CD4-positive, alpha-beta T cell treated with Interleukin-6 for 4 hours (primary cell): ENCODE measurements around the gene ZFP91.
"Not testable (repeated sequence)": the region's sequence is repeated elsewhere in the genome, so short reads cannot be mapped to it uniquely, and the experiment has no call there.

Experiments
- DNase-seq: peaks from one replicate; pipeline ENCODE4 v3.0.0-alpha.2; 2020; ENCODE audit warnings: mixed read lengths

The ZFP91 gene, protein sequence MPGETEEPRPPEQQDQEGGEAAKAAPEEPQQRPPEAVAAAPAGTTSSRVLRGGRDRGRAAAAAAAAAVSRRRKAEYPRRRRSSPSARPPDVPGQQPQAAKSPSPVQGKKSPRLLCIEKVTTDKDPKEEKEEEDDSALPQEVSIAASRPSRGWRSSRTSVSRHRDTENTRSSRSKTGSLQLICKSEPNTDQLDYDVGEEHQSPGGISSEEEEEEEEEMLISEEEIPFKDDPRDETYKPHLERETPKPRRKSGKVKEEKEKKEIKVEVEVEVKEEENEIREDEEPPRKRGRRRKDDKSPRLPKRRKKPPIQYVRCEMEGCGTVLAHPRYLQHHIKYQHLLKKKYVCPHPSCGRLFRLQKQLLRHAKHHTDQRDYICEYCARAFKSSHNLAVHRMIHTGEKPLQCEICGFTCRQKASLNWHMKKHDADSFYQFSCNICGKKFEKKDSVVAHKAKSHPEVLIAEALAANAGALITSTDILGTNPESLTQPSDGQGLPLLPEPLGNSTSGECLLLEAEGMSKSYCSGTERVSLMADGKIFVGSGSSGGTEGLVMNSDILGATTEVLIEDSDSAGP

DNA sequence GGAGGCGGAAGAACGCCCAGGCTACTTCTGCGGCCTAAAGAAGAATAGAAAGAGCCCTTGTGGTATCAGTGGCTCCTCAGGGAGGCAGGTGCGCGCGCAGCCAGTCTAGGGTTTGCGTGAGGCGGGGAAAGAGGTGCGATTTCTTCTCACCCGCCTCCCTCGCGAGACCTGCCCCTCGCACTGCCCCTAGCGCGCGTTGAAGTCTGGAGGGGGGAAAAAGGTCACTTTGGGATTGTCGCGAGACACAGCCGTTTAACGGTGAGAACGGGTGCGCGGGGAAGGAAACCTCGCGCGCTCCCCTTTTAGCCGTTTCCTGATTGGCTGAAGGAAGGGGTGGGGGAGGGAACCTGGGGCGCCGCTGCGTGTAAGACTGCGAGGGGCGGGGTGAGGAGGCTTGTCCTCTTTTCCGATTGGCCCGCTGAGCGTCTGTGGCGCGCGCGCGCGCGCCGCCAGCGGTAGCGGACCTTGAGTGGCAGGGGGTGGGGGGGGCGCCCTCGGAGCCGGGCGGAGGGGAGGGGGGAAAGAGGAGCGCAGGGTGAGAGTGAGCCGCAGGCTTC is at the start of gene ZFP91:
Gene ZFP91 (plus strand): TSS at position 429 of the 557 bp plus-strand sequence. CDS start 219 bp downstream, outside the sequence.
- DNase-seq: peak; percentile 98

DNA sequence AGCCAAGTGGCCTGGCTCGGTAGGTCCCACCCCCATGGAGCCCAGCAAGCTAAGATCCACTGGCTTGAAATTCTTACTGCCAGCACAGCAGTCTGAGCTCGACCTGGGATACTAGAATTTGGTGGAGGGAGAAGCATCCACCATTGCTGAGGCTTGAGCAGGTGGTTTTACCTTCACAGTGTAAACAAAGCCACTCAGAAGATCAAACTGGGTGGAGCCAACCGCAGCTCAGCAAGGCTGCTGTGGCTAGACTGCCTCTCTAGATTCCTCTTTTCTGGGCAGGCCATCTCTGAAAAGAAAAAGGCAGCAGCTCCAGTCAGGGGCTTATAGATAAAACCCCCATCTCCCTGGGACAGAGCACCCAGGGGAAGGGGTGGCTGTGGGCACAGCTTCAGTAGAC is 48.6 kb upstream of the ZFP91 start:
- DNase-seq: peak; percentile 62

DNA sequence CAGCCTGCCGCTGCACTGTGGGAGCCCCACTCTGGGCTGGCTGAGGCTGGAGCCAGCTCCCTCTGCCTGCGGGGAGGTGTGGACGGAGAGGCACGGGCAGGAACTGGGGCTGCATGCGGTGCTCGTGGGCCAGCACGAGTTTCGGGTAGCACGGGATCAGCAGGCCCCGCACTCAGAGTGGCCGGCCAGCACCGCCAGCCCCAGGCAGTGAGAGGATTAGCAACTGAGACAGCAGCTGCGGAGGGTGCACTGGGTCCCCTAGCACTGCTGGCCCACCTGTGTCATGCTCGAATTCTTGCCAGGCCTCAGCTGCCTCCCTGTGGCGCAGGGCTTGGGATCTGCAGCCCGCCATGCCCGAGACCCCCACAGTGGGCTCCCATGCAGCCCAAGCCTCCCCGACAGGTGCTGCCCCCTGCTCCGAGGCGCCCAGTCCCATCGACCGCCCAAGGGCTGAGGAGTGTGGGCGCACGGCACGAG is 47.0 kb upstream of the ZFP91 start:
- no peak for DNase-seq

DNA sequence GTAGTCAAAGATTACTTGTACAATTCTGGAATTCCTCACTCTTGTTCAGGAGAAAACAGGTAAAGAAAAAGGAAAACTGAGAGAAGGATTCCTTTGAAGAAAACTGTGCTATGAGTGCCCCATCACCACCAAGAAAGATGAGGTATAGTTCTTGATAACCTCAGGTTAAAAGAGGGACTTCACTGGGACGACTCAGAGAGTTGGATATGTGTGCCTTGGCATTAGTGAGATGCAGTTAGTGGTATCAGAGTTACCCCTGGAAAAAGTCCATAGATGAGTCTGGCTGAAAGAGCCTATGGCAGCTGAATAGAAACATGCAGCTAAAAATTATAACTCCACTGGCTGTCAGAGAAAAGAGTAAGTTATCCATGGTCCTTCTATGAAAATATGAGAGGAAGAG is 32.0 kb upstream of the ZFP91 start:
- DNase-seq: no peak

DNA sequence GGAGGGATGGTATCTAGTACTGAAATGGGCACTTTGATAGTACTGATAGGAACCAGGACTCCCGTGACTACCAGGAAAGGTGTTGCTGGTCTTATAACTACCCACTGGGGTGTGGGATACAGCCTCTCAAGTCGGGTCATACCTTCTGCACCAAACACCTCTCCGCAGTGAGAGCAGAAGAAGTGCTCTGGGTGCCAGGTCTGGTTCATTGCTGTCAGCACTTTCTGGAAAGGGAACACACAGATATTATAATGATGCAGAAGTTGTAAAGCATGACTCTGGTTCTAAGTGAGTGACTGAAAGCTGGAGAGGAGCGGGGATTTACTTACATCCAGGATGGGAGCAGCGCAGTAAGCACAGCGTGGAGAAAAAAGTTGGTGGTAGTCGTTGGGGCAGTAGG is 29.2 kb upstream of the ZFP91 start:
- no peak for DNase-seq

DNA sequence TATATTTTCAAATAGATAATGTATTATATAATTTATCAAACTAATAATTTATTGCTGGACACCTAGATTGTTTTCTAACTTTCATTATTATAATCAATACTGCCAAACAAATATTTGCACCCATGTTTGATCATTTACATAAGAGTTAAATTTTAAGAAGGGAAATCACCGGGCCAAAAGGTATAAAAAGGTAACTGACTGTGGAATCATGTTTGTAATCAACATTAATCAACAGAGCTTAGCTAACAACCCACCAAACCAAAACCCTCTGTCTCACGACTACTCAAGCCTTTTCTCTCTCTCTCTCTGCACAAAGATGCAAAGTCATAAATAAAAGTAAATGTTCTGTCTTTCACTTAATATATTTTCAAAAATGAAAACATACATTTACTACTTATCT is 18.0 kb upstream of the ZFP91 start:
- no peak for DNase-seq

DNA sequence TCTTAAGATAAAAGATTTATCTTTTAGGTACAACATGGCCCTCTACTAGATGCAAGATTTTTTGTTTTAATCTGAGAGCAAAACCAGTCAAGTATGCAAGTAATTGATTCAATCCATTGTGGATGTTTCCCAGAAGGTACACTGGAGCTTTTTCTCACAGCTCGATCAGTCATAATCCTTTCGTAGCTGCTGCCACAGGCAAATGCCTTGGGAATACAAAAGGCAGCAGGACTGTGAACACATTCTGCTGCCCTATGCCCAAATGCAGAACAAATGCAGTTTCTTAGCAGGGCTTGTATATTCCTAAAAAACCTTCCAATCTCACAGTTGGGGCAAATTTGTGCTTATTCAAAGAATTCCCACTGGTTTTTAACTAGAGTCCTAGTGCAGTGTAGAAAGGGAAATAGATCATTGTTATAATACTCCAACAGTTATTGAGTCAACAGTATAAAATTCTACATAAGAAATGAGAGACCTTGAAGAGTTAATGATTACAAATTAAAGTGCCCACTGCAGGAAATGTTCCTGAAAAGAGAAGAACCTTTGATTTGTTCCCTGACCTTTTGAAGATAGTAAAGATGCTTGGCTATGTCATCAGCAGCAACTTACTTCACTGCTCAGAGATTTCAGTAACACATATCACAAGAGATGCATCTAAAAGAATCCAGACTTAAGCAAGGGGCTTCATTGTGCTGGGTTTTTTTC is 17.3 kb upstream of the ZFP91 start:
- DNase-seq: no peak

DNA sequence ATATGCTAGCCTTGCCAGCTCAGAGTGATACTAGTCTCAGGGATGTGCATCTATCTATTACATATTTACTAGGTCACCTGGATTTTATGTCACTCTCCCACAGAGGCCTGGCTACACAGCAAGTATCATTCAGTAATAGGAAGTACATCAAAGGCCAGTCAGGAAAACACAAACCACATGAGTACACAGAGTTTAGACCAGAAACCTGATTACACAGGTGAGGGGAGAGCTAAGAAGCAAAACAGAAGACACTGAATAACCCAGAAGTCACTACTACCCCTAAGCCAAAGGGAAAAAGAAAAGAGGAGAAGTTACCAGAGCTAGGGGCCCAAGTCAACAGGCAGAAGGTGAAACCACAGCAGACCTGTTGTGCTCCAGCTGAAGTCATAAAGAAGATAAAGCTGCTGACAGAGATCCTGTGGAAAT is 16.5 kb upstream of the ZFP91 start:
- DNase-seq: peak; percentile 6

DNA sequence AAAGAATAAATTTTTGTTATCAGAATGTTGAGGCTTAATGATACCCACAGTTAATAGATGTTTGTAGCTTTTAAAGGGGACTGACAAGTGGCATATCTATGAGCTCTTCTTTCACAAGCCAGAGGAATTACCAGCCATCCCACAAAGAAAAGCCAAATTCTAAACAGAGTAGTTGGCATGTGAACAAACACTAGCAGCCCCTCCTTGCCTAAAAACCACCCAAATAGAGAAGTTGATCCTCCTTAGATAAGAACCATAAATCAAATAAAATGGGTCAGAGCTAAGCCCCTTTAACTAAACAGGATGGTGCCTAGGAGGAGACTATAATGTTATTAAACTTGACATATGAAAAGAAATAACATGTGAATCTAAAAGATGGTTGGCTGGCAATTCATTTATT is 14.6 kb upstream of the ZFP91 start:
- DNase-seq: no peak

DNA sequence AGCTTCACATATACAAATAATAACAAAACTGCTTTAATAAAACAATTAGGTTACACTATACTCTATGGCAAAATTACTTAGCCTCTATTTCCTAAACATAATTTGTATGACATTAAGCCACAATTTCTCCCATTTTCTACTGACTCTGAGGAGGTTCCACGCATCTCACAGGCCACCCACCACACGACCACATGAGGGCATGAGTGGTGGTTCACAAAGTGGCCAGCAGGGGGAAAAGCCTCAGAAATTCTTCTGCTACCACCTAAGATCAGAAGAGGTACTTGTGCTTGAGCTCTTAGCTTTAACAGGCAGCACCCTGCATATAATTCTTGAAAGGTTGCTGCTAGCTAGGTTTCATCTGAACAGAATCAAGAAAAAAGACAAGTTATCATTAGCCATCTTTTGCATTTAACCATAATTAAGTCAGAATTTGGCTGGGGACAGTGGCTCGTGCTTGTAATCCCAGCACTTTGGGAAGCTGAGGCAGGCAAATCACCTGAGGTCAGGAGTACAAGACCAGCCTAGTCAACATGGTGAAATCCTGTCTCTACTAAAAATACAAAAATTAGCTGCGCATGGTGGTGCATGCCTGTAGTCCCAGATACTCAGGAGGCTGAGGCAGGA is 10.9 kb upstream of the ZFP91 start:
- DNase-seq: peak; percentile 82

DNA sequence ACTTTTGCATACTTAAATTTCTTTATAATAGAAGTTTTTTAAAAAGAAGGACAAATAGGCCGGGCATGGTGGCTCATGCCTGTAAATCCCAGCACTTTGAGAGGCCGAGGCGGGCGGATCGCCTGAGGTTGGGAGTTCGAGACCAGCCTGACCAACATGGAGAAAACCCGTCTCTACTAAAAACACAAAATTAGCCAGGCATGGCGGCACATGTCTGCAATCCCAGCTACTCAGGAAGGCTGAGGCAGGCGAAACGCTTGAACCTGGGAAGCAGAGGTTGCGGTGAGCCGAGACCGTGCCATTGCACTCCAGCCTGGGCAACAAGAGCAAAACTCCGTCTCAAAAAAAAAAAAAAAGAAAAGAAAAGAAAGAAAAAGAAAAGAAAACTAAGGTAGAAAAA is 6.0 kb upstream of the ZFP91 start:
- not testable (repeated sequence) for DNase-seq

DNA sequence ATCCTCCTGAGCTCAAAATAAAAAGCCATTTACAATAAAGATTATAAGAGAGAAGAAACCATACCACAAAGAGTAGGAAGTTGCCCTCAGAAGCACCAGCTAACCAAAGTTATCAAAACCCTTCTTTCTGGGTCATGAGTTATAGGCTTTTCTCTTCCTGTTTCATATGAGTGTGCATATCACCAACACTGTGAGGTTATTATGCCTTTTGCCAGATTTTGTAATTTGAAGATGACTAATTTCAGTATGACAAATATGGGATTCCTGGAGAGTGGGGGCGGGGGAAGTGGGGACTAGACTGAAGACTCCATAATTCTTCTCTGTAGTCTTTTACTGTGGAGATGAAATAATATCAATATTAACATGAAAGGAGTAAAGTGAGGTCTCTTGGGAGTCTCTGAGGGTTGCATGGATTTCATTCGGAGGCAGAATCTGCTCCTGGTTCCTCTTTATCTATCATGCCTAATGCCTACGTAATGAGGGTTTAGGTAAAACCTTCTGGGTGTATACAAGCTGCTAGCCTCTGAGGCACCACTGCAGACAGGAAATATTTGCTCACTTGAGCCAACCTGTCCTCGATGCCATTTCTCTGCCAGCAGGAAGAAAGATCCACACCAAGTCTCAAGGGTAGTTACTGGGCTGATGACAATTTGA is 5.3 kb upstream of the ZFP91 start:
- peak; percentile 79 for DNase-seq

DNA sequence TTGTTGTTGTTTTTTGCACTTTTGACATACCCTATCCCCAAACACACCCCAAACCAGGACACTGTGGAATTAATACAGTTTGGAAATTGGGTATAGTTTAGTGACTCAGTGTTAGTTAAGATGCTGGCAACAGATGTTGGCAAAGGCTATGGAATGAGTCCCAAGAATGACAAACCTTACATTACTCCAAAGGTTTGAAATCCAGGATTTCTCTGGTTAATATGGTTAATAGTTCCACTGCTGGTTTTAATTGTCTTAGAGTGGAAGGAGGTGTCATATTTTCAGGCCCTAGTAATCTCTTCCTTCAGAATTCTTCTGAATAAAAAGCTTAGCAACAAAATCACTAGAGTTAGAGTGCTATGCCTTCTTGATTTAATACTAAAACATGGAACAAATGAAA is 4.0 kb upstream of the ZFP91 start:
- DNase-seq: no peak

DNA sequence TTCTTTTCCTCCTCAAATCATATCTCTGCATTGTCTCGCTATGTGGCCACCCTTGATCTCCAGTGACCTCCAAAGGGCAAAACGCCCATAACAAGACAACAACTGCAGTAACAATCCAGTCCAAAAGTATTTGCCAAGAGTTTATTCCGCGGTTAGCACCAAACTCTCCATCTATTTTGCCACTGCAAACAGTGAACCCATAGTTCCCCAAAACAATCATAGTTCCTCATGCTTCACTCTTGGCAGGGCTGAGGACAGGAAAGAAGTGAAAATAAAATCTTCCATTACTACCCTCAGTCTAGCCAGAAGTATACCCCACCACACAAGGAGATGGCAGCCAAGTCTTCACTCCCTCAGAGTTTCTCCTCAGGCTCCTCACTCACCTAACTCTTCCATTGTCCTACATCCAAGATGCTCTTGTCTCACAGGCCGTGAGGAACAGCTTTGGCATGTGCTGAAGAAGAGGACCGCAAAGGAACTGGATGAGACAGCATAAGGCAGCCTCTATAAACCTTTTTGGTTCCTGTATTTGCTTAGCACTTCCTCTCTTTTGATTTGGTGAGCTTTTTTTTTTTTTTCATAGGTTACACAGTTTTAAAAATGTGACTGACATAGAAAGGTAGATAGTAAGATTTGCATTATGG is 3.4 kb upstream of the ZFP91 start, which contains the start of gene LPXN:
Gene LPXN (minus strand): TSS at position 480 of the 644 bp plus-strand sequence. CDS start 84 bp downstream, at position 396.
- peak; percentile 70 for DNase-seq

DNA sequence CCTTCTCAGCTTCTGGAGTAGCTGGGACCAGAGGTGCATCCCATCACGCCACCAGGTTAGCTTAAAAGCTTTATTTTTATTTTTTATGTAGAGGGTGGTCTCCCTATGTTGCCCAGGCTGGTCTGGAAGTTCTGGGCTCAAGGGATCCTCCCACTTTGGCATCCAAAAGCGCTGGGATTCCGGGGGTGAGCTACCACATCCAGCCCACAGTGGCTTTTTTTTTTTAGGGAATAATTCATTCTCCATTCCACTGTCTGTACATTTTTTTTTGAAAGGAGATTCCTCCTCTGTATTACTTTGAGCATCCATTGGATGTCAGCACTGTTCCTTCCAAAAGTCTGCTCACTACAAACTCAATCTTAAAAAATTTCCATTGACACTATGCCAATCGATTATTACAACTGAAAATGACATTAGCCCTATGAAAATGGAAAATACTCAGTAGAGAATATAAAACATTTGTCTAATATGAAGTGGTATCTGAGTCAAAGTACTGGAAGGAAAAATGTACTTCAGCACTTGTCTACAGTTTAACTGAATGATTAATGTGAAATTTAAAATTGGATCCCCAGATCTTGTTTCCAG is 1.9 kb upstream of the ZFP91 start:
- no peak for DNase-seq

DNA sequence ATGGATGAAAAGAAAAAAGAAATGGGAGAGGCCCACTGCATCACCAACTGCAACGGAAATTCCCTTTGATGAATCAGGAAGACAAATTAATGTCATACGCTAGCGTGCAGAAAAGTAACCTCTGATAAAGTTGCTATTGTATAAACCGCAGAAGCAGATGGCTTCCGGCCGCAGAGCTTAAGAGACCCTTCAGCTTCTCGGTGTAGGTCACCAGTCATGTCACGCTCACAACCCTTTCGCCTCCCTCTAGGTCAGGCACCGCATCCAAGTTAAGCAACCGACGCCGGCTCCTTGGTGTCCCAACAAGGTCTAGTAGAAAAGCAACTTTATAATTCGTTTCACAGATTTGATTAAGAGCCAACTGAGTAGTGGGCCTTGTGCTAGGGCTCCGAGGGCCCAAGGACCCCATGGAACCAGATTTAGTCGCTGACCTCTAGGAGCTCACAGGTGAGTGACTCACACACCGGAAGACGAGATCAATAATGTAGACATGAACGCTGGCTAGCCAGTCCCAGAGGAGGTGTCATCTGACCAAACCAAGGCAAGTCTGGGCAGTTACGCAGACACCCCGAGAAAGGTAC is 1.2 kb upstream of the ZFP91 start:
- peak; percentile 80 for DNase-seq

DNA sequence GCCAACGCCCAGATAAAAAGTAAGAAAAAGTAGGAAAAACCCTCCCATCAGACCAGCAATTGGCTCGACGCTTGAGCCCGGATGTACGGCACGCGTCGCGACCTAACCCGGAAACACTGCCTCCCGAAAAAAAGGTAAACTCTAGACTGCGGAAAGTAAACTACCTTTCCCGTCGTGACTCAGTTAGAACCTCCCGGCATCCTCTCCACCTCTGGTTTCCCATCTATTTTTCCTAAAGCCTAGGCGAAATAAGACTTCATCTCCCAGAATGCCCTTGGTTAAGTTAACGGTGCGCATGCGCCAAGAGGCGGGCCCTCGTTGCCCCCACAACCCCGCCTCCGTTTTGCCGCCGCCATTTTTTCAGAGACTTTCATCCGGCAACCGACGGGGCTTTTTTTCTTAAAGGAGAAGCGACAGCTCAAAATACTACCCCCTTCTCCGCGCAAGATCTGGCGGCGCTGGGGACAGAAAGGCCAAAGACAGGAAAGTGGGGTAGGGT is 678 bp upstream of the ZFP91 start:
- peak; percentile 94 for DNase-seq

DNA sequence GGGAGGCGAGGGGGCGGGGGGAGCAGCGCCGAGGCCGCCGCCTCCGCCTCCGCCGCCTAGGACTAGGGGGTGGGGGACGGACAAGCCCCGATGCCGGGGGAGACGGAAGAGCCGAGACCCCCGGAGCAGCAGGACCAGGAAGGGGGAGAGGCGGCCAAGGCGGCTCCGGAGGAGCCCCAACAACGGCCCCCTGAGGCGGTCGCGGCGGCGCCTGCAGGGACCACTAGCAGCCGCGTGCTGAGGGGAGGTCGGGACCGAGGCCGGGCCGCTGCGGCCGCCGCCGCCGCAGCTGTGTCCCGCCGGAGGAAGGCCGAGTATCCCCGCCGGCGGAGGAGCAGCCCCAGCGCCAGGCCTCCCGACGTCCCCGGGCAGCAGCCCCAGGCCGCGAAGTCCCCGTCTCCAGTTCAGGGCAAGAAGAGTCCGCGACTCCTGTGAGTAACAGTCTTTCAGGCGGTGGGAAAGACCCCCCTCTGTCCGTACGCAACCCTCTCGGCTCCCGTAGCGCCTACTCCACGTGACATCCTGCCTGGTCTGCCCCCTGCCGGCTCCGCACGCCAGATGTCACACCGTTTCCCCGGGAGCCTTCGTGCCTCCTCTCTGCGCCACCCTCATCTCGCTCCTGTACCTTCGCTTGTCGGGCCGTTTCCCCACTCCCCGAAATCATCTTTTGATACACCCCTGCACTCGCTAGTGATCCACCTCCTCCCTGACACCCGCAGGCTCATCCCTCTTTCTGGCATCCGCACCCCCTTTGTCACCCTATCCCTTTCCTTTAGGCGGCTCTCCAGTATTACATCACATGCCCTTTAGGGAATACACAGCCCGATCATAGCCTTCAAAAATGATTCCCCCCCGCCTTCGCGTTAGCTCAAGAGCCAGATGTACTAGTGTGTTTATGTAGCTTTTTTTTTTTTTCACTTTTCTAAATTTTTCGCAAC is 598 bp downstream of the ZFP91 start:
- peak; percentile 93 for DNase-seq

DNA sequence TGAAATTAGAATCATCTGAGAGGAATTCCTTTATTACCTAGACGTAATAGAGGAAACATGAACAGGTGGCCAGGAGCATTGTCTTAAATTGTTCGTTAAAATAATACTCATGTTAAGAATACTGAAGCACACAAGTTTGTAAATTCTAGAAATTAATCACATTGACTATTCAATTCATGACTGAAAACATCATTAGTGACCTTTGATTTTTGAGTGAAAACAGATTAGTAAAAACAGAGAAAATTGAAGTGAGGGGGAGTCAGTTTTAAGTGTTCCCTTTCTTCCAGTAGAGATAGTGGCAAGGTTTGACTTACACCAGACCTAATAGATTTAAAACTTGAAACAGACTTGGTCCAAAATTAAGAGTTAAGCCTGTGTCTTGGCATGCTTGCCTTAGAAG is 1.4 kb downstream of the ZFP91 start:
- DNase-seq: no peak

DNA sequence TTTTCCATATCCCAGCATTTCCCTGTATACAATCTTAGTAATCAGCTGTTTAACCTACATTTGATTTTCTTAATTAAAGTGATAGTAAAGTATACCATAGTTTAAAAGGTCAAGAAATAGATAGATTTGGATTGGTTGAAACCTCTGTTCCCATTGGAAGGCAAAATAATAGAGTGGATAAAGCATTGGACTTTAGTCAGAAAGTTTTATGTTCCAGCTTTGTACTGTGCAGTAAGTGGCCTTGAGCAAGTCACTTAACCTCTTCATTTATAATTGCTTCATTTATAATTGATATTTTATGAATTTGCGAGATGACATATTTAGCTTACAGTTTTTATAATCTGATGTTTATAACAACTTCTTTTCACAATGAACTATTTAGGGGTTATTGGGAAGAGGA is 3.6 kb downstream of the ZFP91 start:
- no peak for DNase-seq
